ENCODE results near the gene TUBA3C. TPM values are rescaled to one million over a fixed set of nuclear protein-coding genes. Genes with fewer than 3 reads are reported as not detected.

The TUBA3C gene
- total RNA-seq, 1 experiment from 2014 or later = not detected

GRCh38 chr13:19183676-19184075 lies 2.1 kb upstream of the TUBA3C start:
- no peak overlapping the region for H3K27ac Mint-ChIP-seq
- Histone ChIP-seq H4K20me1 (ENCODE audit: control insufficient read depth, insufficient read depth, insufficient read length) (no peaks in the 10 kb centered on the region), H4K5ac (ENCODE audit: insufficient read length, low read depth, low read length) (no peak overlapping the region), H3K9ac (ENCODE audit: extremely low read depth, insufficient read length, low read length) (no peak overlapping the region), H2BK120ac (ENCODE audit: low read depth, low read length, poor library complexity, severe bottlenecking) (no peak overlapping the region), H3K27ac (ENCODE audit: insufficient read length, low read depth, low read length) (no peak overlapping the region), H3K4ac (ENCODE audit: low read depth, low read length) (no peak overlapping the region), H3K9me3 (ENCODE audit: control insufficient read depth, low read depth, low read length) (peaks cover 84% of the 10 kb centered on the region), H3K14ac (ENCODE audit: insufficient read depth, low read length) (no peak overlapping the region), H3K79me1 (ENCODE audit: insufficient read depth, low read depth, low read length, poor library complexity, severe bottlenecking) (no peaks in the 10 kb centered on the region), H2BK15ac (ENCODE audit: low read depth, low read length) (no peak overlapping the region), H4K91ac (ENCODE audit: insufficient read length, low read depth, low read length) (no peak overlapping the region), H3K27me3 (ENCODE audit: insufficient read depth, low read length) (no peaks in the 10 kb centered on the region), H3K4me2 (ENCODE audit: insufficient read depth, insufficient read length, low read length) (no peak overlapping the region), H2AK5ac (ENCODE audit: insufficient read length, low read length) (no peak overlapping the region), H3K18ac (ENCODE audit: insufficient read length, low read depth, low read length) (no peak overlapping the region), H2BK5ac (ENCODE audit: insufficient read length, low read length) (no peak overlapping the region), H2AFZ (ENCODE audit: low read length) (no peak overlapping the region), H3T11ph (ENCODE audit: low read length) (no peak overlapping the region), H2BK20ac (ENCODE audit: low read depth, low read length, poor library complexity, severe bottlenecking) (no peak overlapping the region), H3K23ac (ENCODE audit: insufficient read length, low read depth, low read length) (no peak overlapping the region), H4K8ac (replicated peaks; ENCODE audit: insufficient read length, low read depth, low read length) (no peak overlapping the region), H3K4me1 (ENCODE audit: insufficient read depth, low read length) (no peaks in the 10 kb centered on the region), H3K79me2 (ENCODE audit: insufficient read depth, low read length) (no peaks in the 10 kb centered on the region), H3K56ac (ENCODE audit: insufficient read length, low read depth, low read length) (no peak overlapping the region), H3K23me2 (ENCODE audit: insufficient read length, low read depth, low read length, poor library complexity, severe bottlenecking) (no peaks in the 10 kb centered on the region), H2BK12ac (ENCODE audit: insufficient read length, low read depth, low read length) (no peak overlapping the region)
- H3K4me1 Mint-ChIP-seq = no peaks in the 10 kb centered on the region
- TF ChIP-seq CTCF (conservative IDR thresholded peaks at IDR 0.05) = no peak
- H3K36me3 Mint-ChIP-seq (ENCODE audit: insufficient read depth in 1 of 3, low read depth in 3 of 3) = peaks cover 18 to 50% (median 26%) of the 10 kb centered on the region in 3 experiments
- H3K4me3 Mint-ChIP-seq = no peak overlapping the region
- H3K9me3 Mint-ChIP-seq = peaks cover 97% of the 10 kb centered on the region in 2 experiments
- no peak for DNase-seq
- WGBS (ENCODE audit: extremely low coverage, insufficient read length, low lambda C conversion rate) = no CpG with 5 or more reads among the region's 3 CpGs
- H3K27me3 Mint-ChIP-seq (ENCODE audit: low read depth) = peaks cover 2% of the 10 kb centered on the region; the same call in 1 of the 2 replicates
